Renal cortex interstitium (tissue), 11 donors: Measurements from ENCODE around the gene ANKRD63. TPM values are rescaled to one million over a fixed set of nuclear protein-coding genes. Genes with fewer than 3 reads are reported as not detected.

Experiments used
- DNase-seq, 11 donors: peaks; one replicate each; pipeline ENCODE4 v3.0.0-alpha.2; 2013; ENCODE audit warnings: low read depth in 9 of 11, low spot score in 4 of 11; ENCODE audit errors: extremely low read depth in 1 of 11
- polyA plus RNA-seq, 3 donors: library from polyadenylated mRNA; unstranded; fragments of 120-200 nt; gene quantifications; one replicate each; pipeline ENCODE4 v1.2.1, GENCODE V29; 2013; ENCODE audit not compliant: insufficient read length in 3 of 3

The ANKRD63 gene
- polyA plus RNA-seq, 3 donors, result 0.17 to 0.32 TPM; not detected in 1

- DNase-seq, result no peak
Observed at GRCh38 chr15:40269604-40270003, 13.3 kb downstream of the ANKRD63 start.

- DNase-seq, result no peak
Observed at GRCh38 chr15:40267670-40268069, 15.2 kb downstream of the ANKRD63 start.

- DNase-seq, result no peak
Observed at GRCh38 chr15:40266828-40267304, 16.0 kb downstream of the ANKRD63 start.

GRCh38 chr15:40265875-40266274 is 17.0 kb downstream of the ANKRD63 start:
- no peak for DNase-seq

- no peak for DNase-seq
Observed at GRCh38 chr15:40265355-40265754, 17.5 kb downstream of the ANKRD63 start.

- no peak for DNase-seq
Observed at GRCh38 chr15:40264321-40265153, 18.3 kb downstream of the ANKRD63 start.

- no peak for DNase-seq
Observed at GRCh38 chr15:40263024-40263754, 19.7 kb downstream of the ANKRD63 start.

DNA sequence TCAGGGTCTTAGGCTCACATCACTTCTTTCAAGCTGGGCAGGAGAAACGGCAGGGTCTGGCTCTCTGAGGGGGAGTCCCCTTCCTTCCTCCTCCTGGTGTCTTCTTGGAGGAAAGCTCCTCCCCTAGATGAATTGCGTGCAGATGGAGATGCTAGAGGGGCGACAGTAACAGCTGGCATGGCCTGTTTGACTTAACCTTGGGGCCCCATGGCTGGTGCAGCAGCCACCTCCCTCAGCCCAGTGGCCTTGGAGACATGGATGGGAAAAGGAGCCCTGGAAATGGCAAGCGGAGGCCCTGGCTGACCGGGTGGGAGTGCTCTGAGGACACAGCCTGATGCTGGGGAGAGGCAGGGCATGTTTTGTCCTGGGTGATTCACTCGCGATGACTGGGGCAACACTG is 23.8 kb downstream of the ANKRD63 start:
- DNase-seq, result no peak

DNA sequence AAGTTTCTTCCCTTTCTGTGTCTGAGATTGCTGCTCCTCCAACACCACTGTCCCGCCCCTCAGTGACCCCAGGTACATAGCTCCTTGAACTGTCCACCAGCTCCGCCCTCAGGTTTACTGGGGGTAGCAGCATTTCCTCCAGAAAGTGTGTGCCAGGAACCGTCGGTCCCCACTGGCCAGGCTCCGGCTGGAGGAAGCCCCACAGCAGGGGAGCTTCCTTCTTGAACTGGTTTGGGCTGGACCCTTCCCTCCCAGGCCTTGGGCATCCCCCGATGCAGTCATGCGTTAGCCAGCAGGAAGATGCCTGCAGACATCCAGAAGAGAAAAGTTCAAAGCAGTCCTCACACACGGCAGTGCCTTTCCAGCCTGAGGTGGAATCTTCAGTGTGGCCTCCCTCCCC is 24.3 kb downstream of the ANKRD63 start:
- no peak for DNase-seq

- no peak for DNase-seq
Observed at GRCh38 chr15:40257656-40258450, 25.0 kb downstream of the ANKRD63 start.

DNA sequence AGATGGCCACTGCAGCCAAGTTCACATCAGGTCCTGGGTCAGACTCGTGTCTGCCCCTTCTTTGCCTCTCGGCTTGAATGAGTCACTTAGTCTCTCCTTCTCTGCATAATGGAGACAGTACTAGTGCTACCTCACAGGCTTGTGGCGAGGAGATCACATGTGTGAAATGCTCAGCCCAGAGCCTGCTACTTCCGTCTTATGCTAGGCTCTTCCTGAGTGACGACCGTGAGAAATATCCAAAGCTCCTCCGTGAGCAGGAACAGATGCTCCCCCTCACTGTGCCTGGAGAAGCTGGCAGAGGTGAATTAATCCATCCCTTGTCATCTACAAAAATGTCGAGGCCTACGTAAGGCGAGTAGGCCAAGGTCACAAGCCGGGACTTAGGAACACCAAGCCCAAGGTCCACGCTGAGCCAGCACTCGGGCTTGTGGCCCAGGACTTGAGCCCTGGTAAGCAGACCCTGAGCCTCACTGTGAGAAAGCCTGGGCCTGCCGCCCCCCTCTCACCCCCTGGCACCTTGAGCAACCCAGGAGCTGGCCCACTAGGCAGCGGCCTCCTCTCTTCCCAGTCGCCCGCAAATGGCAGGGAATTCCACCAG is 26.1 kb downstream of the ANKRD63 start:
- DNase-seq, result no peak

DNA sequence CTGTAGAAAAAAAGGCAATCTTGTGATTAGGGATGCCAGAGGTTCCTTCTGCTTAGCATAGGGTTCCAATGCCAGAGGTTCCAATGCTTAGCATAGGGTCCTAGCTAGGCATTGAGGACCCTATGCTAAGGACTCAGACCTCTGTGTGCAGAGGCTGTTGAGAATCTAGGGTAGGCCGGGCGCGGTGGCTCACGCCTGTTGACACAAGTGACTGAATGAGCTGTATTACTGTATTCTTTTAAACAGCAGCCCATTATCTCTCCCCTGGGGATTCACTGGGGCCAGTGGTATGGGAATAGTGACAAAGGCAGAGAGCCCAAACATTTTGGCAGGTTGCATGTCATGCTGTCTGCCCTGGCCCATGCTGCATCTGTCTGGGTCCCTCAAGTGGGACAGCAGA is 27.8 kb downstream of the ANKRD63 start:
- DNase-seq, result no peak

- DNase-seq, result no peak
Observed at GRCh38 chr15:40254452-40254851, 28.4 kb downstream of the ANKRD63 start.

- no peak for DNase-seq
Observed at GRCh38 chr15:40253167-40253790, 29.6 kb downstream of the ANKRD63 start.

GRCh38 chr15:40252438-40253166 is 30.3 kb downstream of the ANKRD63 start:
- peak in 1 of 11 donors; percentile 9 for DNase-seq

DNA sequence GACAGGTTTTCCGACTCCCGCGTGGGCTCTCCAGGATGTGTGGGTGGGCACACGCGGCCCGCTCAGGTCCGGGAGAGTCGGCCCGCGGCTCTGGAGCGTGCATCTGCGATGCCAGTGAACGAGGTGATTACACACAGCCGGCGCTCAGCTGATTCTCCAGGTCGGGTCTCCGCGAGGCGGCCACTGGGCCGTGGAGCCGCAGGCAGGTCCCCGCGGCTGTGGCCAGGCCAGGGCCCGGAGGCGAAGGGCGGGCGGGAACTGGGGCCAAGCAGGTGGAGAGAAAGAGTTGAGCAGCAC is 30.8 kb downstream of the ANKRD63 start:
- no peak for DNase-seq

DNA sequence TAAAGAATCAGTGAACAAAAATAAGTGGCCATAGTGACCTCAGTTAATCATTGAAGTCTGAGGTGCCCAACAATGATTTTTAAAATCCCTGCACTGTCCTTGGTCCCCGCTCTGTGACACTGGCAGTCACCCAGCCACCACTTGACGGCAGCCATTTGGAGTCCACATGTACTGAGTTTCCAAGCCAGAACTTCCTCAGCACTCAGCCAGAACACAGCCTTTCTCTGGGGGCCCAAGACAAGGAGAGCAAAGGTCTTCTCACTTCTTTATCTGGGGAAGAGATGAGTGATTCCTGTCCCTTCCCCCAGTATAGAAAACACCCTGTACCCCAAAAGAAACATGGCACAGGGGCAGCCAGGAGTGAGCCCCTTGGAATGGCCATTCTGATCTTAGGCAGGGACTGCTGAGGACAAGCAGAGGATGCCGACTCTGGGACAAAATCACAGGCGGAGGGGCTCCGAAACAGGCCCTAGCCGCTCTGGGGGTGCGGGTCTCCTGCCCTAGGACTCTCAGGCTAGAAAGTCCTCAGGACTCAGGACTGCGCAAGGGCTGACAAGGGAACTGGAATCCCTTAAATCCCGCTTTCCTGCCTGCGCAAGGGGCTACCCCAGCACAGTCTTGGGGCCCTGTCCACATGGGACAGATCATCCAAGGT is 31.3 kb downstream of the ANKRD63 start:
- no peak for DNase-seq
